NCI-H146 treated with DMSO at 0.1 percent for 48 hours (cell line): Measurements from ENCODE around the gene SLC35E2B.

ENCODE experiments used
- DNase-seq: peaks from one replicate; lab custom pipeline; 2025; ENCODE audit not compliant: unreplicated experiment; lab: John Stamatoyannopoulos, UW

Gene SLC35E2B

GRCh38 chr1:1614954-1615255 lies 77.7 kb downstream of the SLC35E2B start:
- DNase-seq = no peak

- DNase-seq = no peak
These were observed 78.2 kb downstream of the SLC35E2B start for GRCh38 chr1:1614204-1614953.

- DNase-seq = no peak
These were observed 79.0 kb downstream of the SLC35E2B start for GRCh38 chr1:1613509-1614082.

- no peak for DNase-seq
These were observed 80.5 kb downstream of the SLC35E2B start for GRCh38 chr1:1612104-1612400.

GRCh38 chr1:1610796-1611195 lies 81.8 kb downstream of the SLC35E2B start:
- DNase-seq = no peak

GRCh38 chr1:1609822-1610485 lies 82.6 kb downstream of the SLC35E2B start:
- no peak for DNase-seq
